H7 (cell line): ENCODE results near the gene AQR. TPM values are rescaled to one million over a fixed set of nuclear protein-coding genes. Genes with fewer than 3 reads are reported as not detected.

Experiments
- DNase-seq: peaks from one replicate; pipeline ENCODE4 v3.0.0; 2012
- H3K27me3 ChIP-seq: 2 replicates; pipeline ENCODE4 v1.6.0; 2011; ENCODE audit warnings: mild to moderate bottlenecking, low read length; ENCODE audit not compliant: control insufficient read depth, insufficient read depth
- H3K36me3 ChIP-seq: replicated peaks from 2 replicates; pipeline ENCODE4 v1.5.1; 2011; ENCODE audit warnings: low read length; ENCODE audit not compliant: control insufficient read depth, insufficient read depth
- H3K4me3 ChIP-seq: 2 replicates; pipeline ENCODE4 v1.5.1; 2011; ENCODE audit warnings: low read depth, mild to moderate bottlenecking, control low read depth, low read length, moderate library complexity; ENCODE audit not compliant: insufficient read depth
- total RNA-seq: library from RNA; depleted of rRNA; stranded (reverse); fragments of >200 nt; shearing (Covaris generic); gene quantifications from 2 replicates; pipeline ENCODE4 v1.2.3, GENCODE V29; 2014; rRNA removed

Gene AQR
- total RNA-seq: 36.9 and 55.1 TPM in 2 replicates

DNA sequence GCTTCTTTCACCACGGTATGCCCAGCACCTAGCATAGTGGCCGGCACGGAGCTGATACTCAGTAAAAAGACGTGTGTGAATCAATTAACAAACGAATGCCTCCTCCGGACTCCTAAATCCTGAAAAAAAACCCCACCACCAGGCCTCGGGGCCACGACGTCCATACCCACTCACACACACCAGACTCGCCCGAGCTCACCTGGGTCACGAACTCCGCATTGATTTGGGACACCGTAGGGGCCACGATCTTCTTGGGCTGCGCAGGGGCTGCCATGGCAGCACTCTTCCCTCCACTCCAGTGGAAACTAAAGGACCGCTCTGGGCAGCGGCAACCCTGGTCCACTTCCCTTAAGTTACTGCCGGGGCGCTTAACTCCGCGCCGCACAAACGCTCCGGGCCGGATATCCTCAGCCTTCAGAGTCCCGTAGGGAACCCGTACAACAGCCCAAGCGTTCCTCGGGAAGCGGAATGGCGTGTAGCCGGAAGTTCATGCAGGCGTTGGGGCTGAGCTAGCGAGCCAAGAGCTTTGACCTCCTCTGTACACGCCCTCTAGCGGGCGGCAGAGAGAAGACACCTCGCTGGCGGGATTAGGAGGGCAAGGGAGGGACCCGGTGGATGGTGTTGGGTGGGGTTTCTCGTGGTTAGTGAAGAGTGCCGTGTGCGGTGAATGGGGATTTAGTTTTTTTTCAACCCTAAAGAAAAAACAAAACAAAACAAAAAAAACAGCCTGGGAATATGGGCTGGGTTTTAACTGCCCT, at the start of gene AQR:
AQR (minus strand) TSS at position 403 of the 758 bp plus-strand sequence; CDS start at position 274, 129 bp downstream.
- no peaks in the 10 kb centered on the region for H3K27me3 ChIP-seq
- DNase-seq: peak; percentile 90
- H3K36me3 ChIP-seq: no peaks in the 10 kb centered on the region
- H3K4me3 ChIP-seq: peak within 1 kb of the TSS; percentile 75

DNA sequence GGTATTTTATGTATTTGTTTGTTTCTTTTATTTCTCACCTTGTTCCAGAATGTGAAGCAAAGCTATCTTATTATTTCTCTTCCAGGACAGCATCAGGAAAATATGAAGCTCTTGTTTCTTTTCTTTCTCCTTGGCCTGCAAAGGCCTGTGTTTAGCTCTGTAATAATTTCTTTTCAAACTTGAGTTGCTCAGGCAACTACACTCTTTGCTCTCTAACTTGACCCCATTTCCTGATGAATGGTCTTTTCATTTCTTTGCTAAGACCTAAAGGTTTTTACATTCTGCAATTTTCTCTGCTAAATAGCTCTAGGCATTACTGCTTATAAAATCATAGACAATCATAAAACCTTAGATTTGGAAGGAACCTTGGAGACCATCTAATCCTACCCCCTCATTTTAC, 44.7 kb upstream of the AQR start:
- DNase-seq: no peak
- Histone ChIP-seq H3K27me3 (no peaks in the 10 kb centered on the region), H3K4me3 (no peak overlapping the region), H3K36me3 (no peaks in the 10 kb centered on the region)

DNA sequence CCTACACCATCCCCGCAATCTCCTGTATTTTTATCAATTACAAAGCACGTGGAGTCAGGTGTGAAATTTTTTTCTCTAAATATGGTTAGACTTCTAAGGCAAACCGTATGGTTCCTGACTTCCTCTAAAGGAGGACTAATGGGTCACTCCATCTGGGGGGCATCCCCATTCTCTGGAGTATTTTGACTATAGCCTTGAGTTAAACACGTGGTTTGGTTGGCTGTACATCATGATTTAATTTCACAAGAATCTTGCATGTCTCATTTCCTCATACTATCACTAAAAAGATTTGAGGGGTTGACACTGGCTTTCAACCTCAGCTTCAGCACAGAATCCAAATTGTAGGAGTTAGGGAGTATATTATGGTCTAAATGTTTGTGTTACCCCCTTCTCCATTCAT, 43.8 kb upstream of the AQR start:
- Histone ChIP-seq H3K27me3 (no peaks in the 10 kb centered on the region), H3K4me3 (no peak overlapping the region), H3K36me3 (no peaks in the 10 kb centered on the region)
- no peak for DNase-seq

DNA sequence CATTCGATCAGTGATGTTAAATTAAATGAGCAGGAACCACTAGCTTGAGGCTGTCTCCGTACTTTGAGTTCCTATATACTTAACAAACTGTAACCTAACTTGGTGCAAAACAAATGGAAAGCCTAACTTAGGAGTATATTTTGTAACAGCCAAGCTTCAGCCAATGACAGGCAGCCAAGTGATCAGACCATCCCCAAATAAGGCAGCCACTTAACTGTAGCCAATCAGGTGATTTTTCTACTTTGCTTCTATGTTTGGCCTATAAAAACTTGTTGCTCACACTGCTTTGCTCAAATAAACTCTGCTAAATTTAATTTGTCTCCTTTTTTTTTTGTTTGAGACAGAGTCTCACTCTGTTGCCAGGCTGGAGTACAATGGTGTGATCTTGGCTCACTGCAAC, 37.9 kb upstream of the AQR start:
- Histone ChIP-seq H3K4me3 (no peak overlapping the region), H3K27me3 (no peaks in the 10 kb centered on the region), H3K36me3 (no peaks in the 10 kb centered on the region)
- no peak for DNase-seq

DNA sequence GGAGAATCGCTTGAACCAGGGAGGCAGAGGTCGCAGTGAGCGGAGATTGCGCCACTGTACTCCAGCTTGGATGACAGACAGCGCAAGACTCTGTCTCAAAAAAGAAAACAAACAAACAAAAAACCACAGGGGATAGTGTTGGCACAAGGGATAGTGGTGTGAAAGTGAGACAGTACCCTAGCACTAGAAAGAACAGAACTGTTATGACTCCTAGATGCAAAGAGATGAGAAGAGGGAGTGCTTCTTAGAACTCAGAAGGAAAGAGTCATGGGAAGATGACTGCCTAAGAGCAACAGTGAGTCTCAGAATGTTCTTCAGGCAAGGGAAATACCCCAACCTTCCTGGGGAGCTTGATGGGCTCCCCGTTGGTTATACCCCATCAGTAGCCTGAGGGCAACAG, 36.4 kb upstream of the AQR start:
- Histone ChIP-seq H3K27me3 (no peaks in the 10 kb centered on the region), H3K4me3 (no peak overlapping the region), H3K36me3 (no peaks in the 10 kb centered on the region)
- no peak for DNase-seq

DNA sequence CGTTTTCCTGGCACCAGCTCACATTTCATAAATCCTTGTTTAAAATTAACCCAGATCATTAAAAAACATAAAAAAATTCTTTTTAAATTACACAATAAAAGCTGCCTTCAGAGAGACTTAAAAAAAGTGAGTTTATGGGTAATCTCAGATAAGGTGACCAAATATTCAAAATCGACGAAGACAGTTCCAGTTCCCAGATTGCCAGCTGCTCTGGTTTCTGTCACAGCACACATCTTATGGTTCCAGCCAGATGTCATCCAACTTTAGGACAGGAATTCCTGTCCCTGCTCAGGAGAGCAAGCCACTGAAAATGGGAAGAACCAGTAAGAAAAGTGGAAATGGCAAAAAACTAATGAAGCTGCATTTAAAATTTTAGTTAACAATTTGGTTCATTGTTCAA, 34.4 kb upstream of the AQR start:
- no peaks in the 10 kb centered on the region for H3K27me3 ChIP-seq
- DNase-seq: no peak
- H3K4me3 ChIP-seq: no peak overlapping the region
- no peaks in the 10 kb centered on the region for H3K36me3 ChIP-seq

DNA sequence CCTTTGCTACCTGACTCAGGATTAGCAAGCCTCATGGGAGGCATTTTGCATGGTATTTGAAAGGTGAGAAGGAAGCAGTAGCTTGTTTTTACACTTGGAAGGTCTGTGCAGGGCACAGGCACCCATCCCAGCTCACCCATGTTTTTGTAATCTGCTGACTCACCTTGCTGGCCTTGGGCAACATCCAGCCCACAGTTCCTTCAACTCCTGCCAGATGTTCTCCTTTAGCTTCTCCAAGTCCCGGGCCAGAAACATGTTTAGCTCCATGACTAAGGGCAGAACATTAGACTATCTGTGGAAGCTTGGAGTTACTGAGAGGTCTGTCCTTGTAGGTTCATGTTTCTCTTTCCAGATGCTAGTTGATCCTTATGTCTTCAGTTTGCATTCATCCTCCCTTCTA, 31.0 kb upstream of the AQR start:
- Histone ChIP-seq H3K4me3 (no peak overlapping the region), H3K36me3 (no peaks in the 10 kb centered on the region), H3K27me3 (no peaks in the 10 kb centered on the region)
- no peak for DNase-seq

DNA sequence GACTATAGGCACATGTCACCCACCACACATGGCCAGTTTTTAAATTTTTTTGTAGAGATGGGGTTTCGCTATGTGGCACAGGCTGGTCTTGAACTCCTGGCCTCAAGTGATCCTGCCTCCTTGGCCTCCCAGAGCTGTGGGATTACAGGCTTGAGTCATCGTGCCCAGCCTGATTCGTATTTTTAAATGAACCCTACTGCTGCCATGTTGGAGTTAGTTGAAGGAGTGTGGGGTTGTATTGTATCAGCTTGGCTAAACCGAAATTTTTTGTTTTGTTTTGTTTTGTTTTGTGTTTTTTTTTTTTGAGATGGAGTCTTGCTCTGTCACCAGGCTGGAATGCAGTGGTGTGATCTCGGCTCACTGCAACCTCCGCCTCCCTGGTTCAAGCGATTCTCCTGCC, 30.4 kb upstream of the AQR start:
- no peak for DNase-seq
- no peak overlapping the region for H3K4me3 ChIP-seq
- no peaks in the 10 kb centered on the region for H3K27me3 ChIP-seq
- H3K36me3 ChIP-seq: no peaks in the 10 kb centered on the region

DNA sequence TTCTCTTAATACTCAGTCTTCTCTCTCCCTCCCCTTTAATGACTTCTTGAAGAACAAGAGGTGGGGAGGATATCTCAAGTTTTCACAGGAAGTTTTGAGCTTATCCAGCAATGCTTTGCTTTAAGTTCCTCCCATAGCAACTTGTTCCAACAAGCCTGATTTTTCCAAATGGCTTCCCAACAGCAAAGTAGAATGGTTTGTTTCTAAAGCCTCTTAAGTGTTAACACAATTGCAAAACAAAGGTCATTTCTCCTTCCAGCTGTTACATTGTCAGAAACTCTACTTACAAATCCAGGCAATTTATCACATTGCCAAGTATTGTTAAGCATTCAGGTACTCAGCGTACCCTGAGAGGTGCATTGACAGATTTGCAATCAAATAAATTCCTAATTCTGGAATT, 25.4 kb upstream of the AQR start:
- Histone ChIP-seq H3K36me3 (no peaks in the 10 kb centered on the region), H3K27me3 (no peaks in the 10 kb centered on the region), H3K4me3 (no peak overlapping the region)
- DNase-seq: no peak

DNA sequence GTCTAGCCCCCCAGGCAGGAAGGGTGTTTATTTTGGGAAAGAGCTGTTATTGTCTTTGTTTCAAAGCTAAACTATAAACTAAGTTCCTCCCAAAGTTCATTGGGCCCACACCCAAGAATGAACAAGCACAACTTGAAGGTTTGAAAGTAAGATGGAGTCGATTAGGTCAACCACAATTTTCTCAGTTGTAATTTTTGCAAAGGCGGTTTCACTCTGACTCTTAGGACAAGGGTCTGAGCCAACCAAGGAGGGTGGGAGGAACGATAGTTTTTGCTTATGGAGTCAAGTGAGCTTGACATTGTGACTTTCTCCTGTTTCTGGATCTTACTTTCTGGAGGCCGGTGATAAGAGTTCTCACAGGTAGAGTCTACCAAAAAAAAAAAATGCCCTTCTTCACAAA, 24.3 kb upstream of the AQR start:
- no peak for DNase-seq
- H3K4me3 ChIP-seq: no peak overlapping the region
- no peaks in the 10 kb centered on the region for H3K36me3 ChIP-seq
- H3K27me3 ChIP-seq: no peaks in the 10 kb centered on the region

DNA sequence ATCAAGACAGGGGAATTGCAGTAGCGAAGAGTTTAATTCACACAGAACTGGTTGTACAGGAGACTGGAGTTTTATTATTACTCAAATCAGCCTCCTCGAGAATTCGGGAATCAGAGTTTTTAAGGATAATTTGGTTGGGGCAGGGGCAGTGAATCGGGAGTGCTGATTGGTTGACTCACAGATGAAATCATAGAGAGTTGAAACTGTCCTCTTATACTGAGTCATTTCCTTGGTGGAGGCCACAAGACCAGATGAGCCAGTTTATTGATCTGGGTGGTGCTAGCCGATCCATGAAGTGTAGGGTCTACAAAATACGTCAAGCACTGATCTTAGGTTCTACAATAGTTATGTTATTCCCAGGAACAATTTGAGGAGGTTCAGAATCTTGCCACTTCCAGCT, 23.9 kb upstream of the AQR start:
- Histone ChIP-seq H3K4me3 (no peak overlapping the region), H3K27me3 (no peaks in the 10 kb centered on the region), H3K36me3 (no peaks in the 10 kb centered on the region)
- DNase-seq: no peak

DNA sequence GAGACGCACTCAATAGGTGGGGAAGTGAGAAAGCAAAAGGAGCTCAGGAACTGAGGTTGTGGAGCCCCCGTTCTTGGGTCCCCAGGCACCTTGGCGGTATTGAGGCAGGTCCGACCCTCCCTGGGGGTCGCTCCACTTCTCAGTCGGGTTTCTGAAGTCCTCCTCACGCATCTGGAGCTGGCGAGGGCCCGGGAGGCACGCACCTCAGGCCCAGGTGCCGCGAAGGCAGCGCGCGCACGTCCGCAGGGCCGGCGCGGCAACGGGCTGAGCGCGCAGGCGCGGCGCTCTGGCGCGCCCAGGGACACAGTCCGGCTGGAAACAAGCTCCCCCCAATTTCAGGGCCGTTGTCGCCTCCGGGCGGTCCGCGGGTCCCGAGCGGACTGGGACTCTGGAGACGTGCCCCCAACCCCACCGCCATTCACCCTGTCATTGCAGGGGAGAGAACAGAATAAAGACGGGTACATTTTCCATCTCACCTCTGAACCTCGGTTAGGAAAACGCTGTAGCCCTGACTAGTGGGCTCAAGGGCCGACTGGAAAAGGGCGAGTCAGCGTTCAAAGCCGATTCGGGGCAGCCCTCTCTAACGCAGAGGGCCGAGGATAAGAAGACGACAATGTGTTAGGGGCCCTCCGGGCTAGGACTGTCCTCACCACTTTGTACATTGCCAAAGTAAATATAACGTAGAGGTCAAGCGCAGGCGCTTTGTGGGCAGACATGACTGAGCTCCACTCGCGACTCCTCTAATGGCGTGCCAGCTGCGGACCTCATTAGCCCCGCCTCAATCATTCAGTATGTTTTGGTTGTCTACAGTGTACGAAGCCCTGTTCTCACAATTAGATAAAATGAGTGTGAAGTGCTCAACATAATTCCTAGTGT, 18.7 kb upstream of the AQR start, which contains the start of gene ZNF770:
ZNF770 (minus strand) TSS at position 261 of the 876 bp plus-strand sequence. CDS start 4,853 bp downstream, outside the sequence.
- H3K36me3 ChIP-seq: peaks cover 7% of the 10 kb centered on the region
- DNase-seq: peak; percentile 92
- H3K4me3 ChIP-seq: peak within 1 kb of the TSS; percentile 80
- no peaks in the 10 kb centered on the region for H3K27me3 ChIP-seq

DNA sequence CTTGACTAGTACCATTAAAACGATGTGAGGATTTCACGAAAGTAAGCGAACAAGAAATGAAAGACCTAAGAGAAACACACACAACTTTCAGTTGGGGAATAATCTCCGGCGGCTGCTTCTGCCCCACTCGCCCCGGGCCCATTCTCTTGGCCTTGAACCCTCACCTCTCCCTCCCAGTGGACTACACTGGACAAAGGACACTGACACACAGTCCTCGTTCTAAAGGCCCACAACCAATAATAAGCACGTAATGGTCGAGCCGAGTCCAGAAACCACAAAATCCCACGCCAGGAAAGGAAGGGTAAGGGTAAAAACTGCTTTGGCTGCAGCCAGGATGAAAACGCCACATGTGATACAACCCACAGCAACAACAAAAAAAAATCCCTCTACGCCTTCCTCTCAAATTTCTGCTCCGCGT, 18.1 kb upstream of the AQR start:
- peak overlapping the region; percentile 80 for H3K4me3 ChIP-seq

DNA sequence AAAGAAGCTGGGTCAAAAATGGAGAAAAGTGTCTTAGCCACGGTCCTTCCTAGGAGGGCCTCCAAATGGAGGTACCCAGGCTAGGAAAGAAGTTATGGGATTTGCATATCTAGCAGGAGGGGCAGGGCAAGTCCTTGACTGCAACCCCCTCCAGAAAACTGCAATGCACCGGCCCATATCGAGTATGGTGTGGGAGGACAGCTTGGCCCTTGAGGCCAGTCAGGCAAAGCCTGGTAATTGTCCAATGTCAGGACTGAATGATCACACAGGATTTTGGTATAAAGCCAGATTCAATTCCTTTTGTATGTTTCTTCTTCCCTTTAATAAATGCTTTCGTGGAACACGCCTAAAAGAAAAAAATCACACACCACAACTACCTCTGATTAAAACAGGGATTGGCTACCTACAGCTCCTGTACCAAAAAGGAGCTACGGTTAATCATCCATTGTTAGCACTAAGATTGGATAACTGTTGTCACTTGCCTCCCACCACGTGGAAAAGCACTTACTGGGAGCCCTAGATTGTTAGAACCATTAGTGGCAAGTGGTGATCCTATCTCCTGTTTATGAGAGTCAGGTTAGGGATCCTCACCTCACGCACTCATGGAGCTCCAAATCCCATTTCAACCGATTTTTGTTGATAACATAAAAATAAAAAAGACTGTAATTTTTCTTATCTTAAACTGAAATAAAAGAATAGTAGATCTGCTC, 17.4 kb upstream of the AQR start:
- no peak for DNase-seq
- H3K4me3 ChIP-seq: peak overlapping the region; percentile 80
- no peaks in the 10 kb centered on the region for H3K27me3 ChIP-seq
- H3K36me3 ChIP-seq: peaks cover 15% of the 10 kb centered on the region

More for the DNA sequence above, 18.1 kb upstream of the AQR start:
- Histone ChIP-seq H3K36me3 (peaks cover 13% of the 10 kb centered on the region), H3K27me3 (no peaks in the 10 kb centered on the region)
- DNase-seq: no peak
